Uterus (tissue), 4 donors: ENCODE data around the gene B3GALT4. TPM values are rescaled to one million over a fixed set of nuclear protein-coding genes. Genes with fewer than 3 reads are reported as not detected.

Experiments used
- DNase-seq, 2 donors: peaks; one replicate each; pipeline ENCODE4 v3.0.0-alpha.2; 2019 to 2020
- H3K27ac ChIP-seq, 2 donors: fragments of 200-600 bp; sonication (generic); 1 replicate in 1 of 2; 2 replicates in 1 of 2; pipeline ENCODE4 v1.5.1; 2016 to 2018
- H3K27me3 ChIP-seq, 2 donors: fragments of 200-600 bp; sonication (generic); one replicate each; pipeline ENCODE4 v1.5.1; 2018 to 2019; ENCODE audit warnings: control low read depth in 1 of 2
- H3K36me3 ChIP-seq, 2 donors: fragments of 200-600 bp; sonication (generic); one replicate each; pipeline ENCODE4 v1.5.1; 2019; ENCODE audit warnings: control low read depth in 1 of 2
- H3K4me1 ChIP-seq, 2 donors: fragments of 200-600 bp; sonication (generic); one replicate each; pipeline ENCODE4 v1.5.1; 2018 to 2019; ENCODE audit warnings: control low read depth in 1 of 2
- H3K4me3 ChIP-seq, 2 donors: fragments of 200-600 bp; sonication (generic); 1 replicate in 1 of 2; 2 replicates in 1 of 2; pipeline ENCODE4 v1.5.1; 2018 to 2019; ENCODE audit warnings: mild to moderate bottlenecking in 1 of 2
- H3K9me3 ChIP-seq, 2 donors: fragments of 200-600 bp; sonication (generic); one replicate each; pipeline ENCODE4 v1.5.1; 2019; ENCODE audit warnings: control low read depth in 1 of 2
- POLR2A ChIP-seq, 2 donors: fragments of 450-650 bp; IDR thresholded peaks; one replicate each; pipeline ENCODE4 v1.6.1; 2016; ENCODE audit warnings: antibody characterized with exemption in 2 of 2, mild to moderate bottlenecking in 1 of 2, moderate library complexity in 1 of 2
- intact Hi-C: fragments of 100-400 bp; cut with DNase I; formaldehyde crosslinking; loops from one replicate; pipeline ENCODE4 v1.15.1; 2023; ENCODE audit warnings: low total_unique reads
- total RNA-seq, 4 donors: library from RNA; depleted of rRNA in 3 of 4; stranded (reverse); fragments of >200 nt in 3 of 4; gene quantifications; one replicate each; pipeline versions ENCODE4 v1.1.0 to v1.2.4, GENCODE V29; 2014 to 2023
- TF ChIP-seq, protein P1 (sequence below), 4 experiments: fragments of 200-600 bp in 2 of 4; fragments of 450-650 bp in 2 of 4; sonication (generic) in 2 of 4; IDR thresholded peaks; one replicate each; pipeline ENCODE4 v1.5.1; 2016 to 2019; ENCODE audit warnings: antibody characterized with exemption in 4 of 4, mild to moderate bottlenecking in 2 of 4, moderate library complexity in 1 of 4
- donor health status: DM: yes; HTN: yes; CAD: no.

Gene B3GALT4
- total RNA-seq, 4 donors from 2014 or later: 5.5 to 15.9 (median 14.3) TPM

DNA sequence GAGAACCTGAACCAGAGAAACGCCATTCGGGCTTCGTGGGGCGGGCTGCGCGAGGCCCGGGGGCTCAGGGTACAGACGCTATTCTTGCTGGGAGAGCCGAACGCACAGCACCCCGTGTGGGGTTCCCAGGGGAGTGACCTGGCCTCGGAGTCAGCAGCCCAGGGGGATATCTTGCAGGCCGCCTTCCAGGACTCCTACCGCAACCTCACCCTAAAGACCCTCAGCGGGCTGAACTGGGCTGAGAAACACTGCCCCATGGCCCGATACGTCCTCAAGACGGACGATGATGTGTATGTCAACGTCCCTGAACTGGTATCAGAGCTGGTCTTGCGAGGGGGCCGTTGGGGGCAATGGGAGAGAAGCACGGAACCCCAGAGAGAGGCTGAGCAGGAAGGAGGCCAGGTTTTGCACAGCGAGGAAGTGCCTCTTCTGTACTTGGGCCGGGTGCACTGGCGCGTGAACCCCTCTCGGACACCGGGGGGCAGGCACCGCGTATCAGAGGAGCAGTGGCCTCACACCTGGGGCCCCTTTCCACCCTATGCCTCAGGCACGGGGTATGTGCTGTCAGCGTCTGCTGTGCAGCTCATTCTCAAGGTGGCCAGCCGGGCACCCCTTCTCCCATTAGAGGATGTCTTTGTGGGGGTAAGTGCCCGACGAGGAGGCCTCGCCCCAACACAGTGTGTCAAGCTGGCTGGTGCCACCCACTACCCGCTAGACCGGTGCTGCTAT, 904 bp downstream of the B3GALT4 start:
- Histone ChIP-seq H3K36me3 (no peaks in the 10 kb centered on the region), H3K4me1 (peaks cover 3 to 5% of the 10 kb centered on the region in 2 donors), H3K9me3 (no peaks in the 10 kb centered on the region), H3K4me3 (peak overlapping the region; percentile 45 to 49), H3K27me3 (no peaks in the 10 kb centered on the region), H3K27ac (peak overlapping the region; percentile 82 to 88)
- intact Hi-C loops: no loop called here
- no peak for DNase-seq
- TF ChIP-seq, protein P1, sequence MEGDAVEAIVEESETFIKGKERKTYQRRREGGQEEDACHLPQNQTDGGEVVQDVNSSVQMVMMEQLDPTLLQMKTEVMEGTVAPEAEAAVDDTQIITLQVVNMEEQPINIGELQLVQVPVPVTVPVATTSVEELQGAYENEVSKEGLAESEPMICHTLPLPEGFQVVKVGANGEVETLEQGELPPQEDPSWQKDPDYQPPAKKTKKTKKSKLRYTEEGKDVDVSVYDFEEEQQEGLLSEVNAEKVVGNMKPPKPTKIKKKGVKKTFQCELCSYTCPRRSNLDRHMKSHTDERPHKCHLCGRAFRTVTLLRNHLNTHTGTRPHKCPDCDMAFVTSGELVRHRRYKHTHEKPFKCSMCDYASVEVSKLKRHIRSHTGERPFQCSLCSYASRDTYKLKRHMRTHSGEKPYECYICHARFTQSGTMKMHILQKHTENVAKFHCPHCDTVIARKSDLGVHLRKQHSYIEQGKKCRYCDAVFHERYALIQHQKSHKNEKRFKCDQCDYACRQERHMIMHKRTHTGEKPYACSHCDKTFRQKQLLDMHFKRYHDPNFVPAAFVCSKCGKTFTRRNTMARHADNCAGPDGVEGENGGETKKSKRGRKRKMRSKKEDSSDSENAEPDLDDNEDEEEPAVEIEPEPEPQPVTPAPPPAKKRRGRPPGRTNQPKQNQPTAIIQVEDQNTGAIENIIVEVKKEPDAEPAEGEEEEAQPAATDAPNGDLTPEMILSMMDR (IDR thresholded peaks at IDR 0.05): no peak
- no peak for TF ChIP-seq POLR2A (IDR thresholded peaks at IDR 0.05)

GRCh38 chr6:33278392-33278741, 1.4 kb downstream of the B3GALT4 start:
- DNase-seq: no peak
- H3K27me3 ChIP-seq: no peaks in the 10 kb centered on the region
- TF ChIP-seq, protein P1 (IDR thresholded peaks at IDR 0.05): no peak
- TF ChIP-seq POLR2A (IDR thresholded peaks at IDR 0.05): no peak
- no peak overlapping the region for H3K4me3 ChIP-seq
- intact Hi-C loops: no loop called here
- peaks cover 0 to 5% of the 10 kb centered on the region in 2 donors for H3K4me1 ChIP-seq
- no peaks in the 10 kb centered on the region for H3K36me3 ChIP-seq
- no peaks in the 10 kb centered on the region for H3K9me3 ChIP-seq
- H3K27ac ChIP-seq: no peak overlapping the region

GRCh38 chr6:33278810-33279209, 1.9 kb downstream of the B3GALT4 start:
- Histone ChIP-seq H3K27me3 (no peaks in the 10 kb centered on the region), H3K4me3 (no peak overlapping the region), H3K9me3 (no peaks in the 10 kb centered on the region), H3K27ac (no peak overlapping the region), H3K36me3 (no peaks in the 10 kb centered on the region), H3K4me1 (peaks cover 0 to 5% of the 10 kb centered on the region in 2 donors)
- DNase-seq: no peak
- TF ChIP-seq POLR2A (IDR thresholded peaks at IDR 0.05): no peak
- TF ChIP-seq, protein P1 (IDR thresholded peaks at IDR 0.05): no peak
- intact Hi-C loops: no loop called here

DNA sequence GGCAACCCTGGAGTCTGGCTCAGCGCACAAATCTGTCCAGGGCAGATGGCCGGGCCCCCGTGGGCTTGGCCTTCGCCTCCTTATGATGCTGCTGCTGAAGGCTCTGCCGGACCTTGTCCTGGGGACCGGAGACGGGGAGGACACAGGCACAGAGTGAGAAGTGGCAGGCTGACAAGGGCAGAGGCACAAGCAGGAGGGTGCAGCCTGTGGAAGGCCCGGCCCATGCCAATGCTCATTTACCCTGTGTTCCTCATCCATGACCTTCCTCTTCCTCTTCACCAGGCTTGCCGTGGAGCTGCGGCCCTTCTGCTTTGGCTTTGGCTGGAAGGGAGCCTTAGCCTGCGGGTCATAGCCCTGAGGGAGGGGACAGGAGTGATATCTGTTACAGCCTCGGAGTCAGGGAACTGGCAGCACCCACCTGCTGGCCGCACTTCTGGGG, 2.4 kb downstream of the B3GALT4 start:
- Histone ChIP-seq H3K27ac (no peak overlapping the region), H3K4me3 (no peak overlapping the region), H3K36me3 (no peaks in the 10 kb centered on the region), H3K4me1 (peaks cover 0 to 5% of the 10 kb centered on the region in 2 donors), H3K9me3 (no peaks in the 10 kb centered on the region), H3K27me3 (no peaks in the 10 kb centered on the region)
- TF ChIP-seq, protein P1 (IDR thresholded peaks at IDR 0.05): no peak
- no peak for TF ChIP-seq POLR2A (IDR thresholded peaks at IDR 0.05)
- DNase-seq: no peak
- intact Hi-C loops: no loop called here

GRCh38 chr6:33279971-33280511, 3.1 kb downstream of the B3GALT4 start:
- intact Hi-C loops: no loop called here
- Histone ChIP-seq H3K4me1 (peaks cover 0 to 5% of the 10 kb centered on the region in 2 donors), H3K36me3 (no peaks in the 10 kb centered on the region), H3K4me3 (no peak overlapping the region), H3K9me3 (no peaks in the 10 kb centered on the region), H3K27me3 (no peaks in the 10 kb centered on the region), H3K27ac (no peak overlapping the region)
- no peak for DNase-seq
- TF ChIP-seq POLR2A (IDR thresholded peaks at IDR 0.05): no peak
- TF ChIP-seq, protein P1 (IDR thresholded peaks at IDR 0.05): no peak
